GM18520 (cell line): ENCODE measurements around the gene MSI2.

Source experiments
- ATAC-seq: cut with Tn5 transposase; IDR thresholded peaks from one replicate; pipeline ENCODE4 v1.9.1; 2021; ENCODE audit not compliant: unreplicated experiment

The MSI2 gene

GRCh38 chr17:57313097-57313835, 56.9 kb downstream of the MSI2 start:
- ATAC-seq = no peak

GRCh38 chr17:57315061-57316015, 59.0 kb downstream of the MSI2 start:
- no peak for ATAC-seq

- no peak for ATAC-seq
These were observed 60.0 kb downstream of the MSI2 start for GRCh38 chr17:57316361-57316760.

- no peak for ATAC-seq
These were observed 60.8 kb downstream of the MSI2 start for GRCh38 chr17:57317079-57317478.

- no peak for ATAC-seq
These were observed 62.6 kb downstream of the MSI2 start for GRCh38 chr17:57318913-57319312.

DNA sequence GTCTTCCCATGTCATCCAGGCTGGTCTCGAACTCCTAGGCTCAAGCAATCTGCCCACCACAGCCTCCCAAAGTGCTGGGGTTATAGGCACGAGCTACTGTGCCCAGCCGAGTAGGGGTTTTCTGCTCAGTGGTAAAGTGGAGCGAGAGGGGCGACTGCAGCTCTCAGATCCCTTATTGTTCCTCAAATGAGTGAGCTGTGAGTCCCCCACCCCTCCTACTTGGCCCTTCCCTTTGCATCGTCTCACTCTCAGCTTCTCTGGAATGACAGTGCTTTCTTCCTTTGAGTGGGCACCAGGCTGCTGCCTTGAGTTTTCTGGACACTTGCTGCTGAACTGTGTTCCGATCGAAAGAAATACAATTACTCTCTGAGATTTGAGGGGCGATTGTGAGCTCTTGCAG, 63.5 kb downstream of the MSI2 start:
- no peak for ATAC-seq

- no peak for ATAC-seq
These were observed 67.1 kb downstream of the MSI2 start for GRCh38 chr17:57323391-57323790.

DNA sequence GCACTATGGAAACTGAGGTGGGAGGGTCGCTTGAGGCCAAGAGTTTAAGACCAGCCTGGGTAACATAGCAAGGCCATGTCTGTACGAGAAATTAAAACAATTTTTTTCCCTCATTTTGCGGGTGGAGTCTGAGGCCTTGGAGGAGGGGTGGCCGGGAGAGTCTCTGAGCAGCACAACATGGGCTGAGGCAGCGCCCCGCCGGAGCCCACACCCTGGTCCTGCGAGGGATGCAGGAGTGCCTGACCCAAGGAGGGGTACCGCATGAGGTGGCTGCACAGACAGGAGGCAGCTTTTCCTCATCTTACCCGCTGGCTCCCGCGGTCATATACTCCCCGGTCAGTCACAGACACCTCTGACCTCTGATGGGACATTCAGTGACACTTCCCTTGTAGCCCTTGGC, 67.7 kb downstream of the MSI2 start:
- ATAC-seq = no peak

- no peak for ATAC-seq
These were observed 68.3 kb downstream of the MSI2 start for GRCh38 chr17:57324631-57325030.

GRCh38 chr17:57326336-57326735, 70.0 kb downstream of the MSI2 start:
- no peak for ATAC-seq

GRCh38 chr17:57326764-57327163, 70.4 kb downstream of the MSI2 start:
- no peak for ATAC-seq

GRCh38 chr17:57327176-57327970, 71.0 kb downstream of the MSI2 start:
- no peak for ATAC-seq

- ATAC-seq = no peak
These were observed 72.0 kb downstream of the MSI2 start for GRCh38 chr17:57328109-57328882.

DNA sequence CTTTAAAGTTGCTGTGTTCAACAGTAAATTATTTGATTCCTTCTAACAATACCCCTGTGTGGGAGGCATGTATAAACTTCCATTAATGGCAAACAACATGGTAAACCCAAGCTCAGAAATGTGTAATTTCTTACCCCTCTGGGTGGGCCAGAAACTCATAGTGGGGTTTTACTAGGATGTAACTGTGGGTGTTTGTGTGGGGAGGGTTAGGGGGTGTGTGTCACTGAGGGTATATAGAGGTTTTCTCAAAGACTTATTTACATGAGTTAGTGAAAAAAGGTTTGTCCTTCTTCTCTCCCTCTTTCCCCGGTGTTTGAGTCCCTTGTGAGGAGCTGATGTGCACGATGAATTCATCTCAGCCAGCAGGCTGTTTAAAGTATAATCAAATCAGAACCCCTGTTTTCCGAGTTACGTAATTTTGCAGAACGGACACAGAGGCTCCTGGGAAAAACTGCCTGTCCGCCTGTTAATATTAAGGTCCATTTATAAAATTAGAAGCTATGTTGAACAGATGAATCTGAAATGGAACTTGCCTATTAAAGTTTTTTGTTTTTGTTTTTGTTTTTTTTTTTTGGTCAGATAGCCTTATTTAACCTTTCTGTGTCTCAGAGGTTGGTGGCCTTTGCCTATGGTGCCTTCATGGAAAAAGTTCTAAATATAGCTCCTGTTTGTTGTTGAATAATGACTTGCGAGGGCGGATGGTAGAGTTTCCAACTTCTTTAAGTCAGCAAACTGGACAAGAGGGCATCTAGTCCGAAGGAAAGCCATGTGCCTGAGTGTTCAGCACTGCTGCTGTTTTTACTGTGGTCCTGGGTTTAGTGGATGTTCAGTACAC, 73.3 kb downstream of the MSI2 start:
- ATAC-seq = no peak

GRCh38 chr17:57330587-57330986, 74.3 kb downstream of the MSI2 start:
- no peak for ATAC-seq

DNA sequence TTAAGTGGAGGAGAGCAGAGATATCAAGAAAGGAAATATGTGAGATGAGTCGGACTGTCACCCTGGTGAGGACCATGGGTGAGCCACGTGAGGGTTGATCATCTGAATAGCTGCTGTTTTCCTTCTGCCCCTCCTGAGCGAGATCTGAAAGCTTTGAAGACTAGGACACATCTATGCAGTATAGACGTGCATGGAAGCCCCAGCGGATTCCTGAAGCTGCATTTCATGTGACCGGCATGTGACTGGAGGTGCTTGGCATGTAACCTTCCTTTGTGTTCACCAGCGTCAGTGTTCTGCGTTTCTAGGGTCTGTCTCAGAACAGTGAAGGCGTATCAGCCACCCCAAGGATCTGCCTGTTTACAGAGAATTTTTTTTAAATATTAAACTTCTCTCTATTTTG, 75.1 kb downstream of the MSI2 start:
- no peak for ATAC-seq

DNA sequence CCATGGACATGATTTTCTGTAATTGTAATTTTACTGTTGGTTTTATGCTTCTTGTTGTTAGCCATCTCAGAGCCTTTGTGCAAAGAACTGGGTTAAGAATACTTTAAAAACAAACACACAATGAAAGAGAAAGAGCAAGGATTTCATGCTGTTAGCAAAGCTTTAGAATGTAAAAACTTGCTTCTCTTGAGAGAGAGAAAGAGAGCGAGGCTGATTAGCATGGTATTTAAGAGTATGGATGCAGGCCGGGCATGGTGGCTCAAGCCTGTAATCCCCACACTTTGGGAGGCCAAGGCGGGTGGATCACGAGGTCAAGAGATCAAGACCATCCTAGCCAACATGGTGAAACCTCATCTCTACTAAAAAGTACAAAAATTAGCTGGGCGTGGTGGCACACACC, 76.2 kb downstream of the MSI2 start:
- ATAC-seq = no peak

DNA sequence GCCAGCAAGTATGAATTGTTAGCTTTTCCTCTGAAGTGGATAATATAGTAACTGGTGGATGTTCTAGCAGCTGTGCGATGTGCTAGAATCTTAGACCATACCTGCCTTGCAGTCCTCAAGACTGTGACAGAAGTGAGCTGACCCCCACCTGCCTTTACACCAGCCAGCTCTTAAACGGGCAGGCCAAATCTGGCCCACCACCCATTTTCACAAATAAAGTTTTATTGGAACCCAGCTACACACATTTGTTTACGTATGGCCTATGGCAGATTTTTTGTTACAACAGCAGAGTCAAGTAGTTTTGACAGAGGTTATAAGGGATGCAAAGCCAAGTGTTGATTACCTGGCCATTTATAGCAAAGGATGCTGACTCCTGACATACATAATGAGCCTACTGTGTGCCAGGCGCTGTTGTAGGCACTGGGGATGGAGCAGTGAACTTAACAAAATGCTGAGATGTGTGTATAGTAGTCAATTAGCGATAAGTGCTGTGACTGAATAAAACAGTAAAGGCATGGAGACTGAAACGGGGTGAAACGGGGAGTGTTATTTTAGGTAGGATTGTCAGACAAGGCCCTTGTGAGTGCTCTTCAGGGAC, 79.0 kb downstream of the MSI2 start:
- no peak for ATAC-seq

DNA sequence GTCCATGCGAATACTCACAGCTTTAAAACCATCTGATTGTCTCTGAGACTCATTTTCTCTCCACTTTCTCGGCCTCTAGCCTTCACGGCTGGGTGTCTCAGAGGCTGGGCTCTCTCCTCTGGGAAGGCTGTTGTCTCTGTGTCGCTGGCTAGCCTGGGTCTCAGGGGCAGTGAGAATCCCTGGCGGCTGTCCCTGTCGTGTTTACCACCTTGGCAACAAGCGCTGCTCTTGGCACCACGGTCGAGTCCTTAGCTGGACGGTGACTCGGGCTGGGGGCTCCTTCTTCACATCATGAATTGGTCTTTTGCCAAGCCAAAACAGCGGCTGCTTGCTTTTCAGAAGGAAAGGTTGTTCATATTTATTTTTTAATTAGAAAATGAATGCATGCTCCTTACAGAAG, 81.1 kb downstream of the MSI2 start:
- ATAC-seq = no peak
